Stimulated activated CD4-positive, alpha-beta T cell treated with anti-CD3 and anti-CD28 coated beads, TNF-alpha, amount 100 ng/mL, for 48 hours (primary cell): ENCODE measurements around the gene MARK3.

ENCODE experiments used
- DNase-seq, 3 donors: peaks; one replicate each; pipeline ENCODE4 v3.0.0-alpha.2; 2020; ENCODE audit warnings: low read depth in 3 of 3

The MARK3 gene

DNA sequence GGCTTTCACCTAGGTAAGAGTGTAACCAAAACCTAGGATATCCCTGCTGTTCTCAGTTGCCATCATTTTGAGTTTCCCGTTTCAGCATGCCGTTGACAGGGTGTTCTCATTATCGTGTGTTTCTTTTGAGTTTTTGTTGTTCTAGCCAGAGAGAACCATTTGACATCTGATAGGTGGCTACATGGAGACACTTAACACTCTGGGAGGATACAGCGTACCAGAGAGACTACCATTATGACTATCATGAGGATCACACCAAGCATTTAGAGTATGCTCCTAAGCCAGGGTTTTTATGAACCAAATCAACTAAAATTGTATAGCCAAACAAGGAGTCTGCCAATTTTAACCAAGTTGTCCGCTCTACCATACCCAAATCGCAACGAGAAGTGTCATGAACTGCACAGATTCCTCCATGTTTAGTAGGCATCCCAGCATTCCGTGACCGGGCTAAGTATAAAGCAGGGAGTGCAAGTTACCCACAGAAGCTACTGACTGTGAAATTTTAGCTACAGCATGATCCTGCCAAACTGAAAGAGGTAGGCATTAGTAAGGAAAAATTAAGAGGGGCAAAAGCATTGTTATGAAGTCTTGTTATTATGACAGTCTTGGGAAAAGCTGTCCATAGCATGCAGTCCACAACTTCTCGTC, 48.8 kb downstream of the MARK3 start:
- no peak for DNase-seq

DNA sequence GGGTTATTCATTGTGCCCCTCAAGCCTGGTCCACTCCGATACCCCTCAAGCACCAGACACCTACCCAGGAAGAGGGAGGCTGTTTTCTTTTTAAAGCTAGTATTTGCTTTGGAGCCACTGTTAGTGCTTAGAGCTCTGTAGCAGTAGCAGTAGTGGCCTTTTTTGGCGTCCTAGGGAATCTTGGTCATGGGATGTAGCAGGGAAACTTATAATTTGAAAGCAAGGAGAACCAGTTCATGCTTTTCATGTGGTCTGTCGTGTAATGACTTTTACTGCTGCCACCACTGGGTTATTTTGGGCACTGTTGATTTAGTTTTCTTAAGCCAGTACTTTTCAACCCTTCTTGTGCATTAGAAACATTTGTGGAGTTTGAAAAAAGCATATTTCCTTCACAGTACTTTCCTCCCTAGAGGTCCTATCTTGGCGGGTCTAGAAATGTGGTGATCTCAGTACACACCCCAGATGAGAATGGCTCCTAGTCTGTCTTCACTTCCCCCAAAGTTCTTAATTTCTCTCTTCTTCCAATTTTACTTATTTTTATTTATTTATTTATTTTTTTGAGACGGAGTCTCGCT, 49.7 kb downstream of the MARK3 start:
- DNase-seq, result no peak

DNA sequence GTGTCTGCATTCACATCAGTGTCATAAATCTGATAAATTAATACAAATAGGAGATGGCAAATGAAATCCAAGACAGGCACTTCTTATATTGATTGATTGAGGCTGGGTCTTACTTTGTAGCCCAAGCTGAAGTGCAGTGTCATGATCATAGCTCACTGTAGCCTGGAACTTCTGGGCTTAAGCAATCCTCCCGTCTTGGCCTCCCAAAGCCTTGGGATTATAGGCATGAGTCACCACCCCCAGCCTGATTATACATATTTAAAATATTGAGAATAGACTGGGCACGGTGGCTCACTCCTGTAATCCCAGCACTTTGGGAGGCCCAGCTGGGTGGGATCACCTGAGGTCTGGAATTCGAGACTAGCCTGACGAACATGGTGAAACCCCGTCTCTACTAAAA, 51.3 kb downstream of the MARK3 start:
- DNase-seq, result no peak

DNA sequence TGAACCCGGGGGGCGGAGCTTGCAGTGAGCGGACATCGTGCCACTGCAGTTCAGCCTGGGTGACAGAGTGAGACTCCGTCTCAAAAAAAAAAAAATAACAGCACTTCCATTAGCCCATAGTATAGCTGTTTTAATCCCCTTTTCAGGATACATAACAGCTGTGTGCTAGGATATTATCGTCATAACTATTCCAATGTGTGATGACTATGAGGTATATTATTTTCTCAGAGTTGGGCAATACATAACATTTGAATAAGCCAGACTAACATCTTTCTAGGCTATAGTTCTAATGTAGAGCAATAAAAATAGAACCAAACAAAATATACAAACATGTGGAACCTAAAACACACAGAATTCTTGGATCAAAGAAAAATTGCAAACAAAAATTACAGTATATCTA, 57.1 kb downstream of the MARK3 start:
- no peak for DNase-seq

DNA sequence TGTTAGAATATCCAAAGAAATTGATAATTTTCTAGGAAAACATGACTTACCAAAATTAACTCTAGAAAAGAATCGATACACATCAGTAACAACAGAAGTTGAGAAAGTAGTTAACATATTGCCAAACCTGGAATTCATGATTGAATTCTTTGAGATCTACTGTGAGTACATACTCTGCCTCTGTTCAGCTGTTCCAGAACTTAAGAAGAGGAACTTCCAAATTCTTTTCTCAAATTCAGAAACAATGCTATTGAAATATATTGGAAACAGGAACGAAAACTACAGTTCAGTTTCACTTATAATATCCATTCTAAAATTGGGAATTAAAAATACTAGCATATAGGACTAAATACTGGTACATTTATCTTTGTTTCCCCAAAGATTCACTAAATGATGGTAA, 57.9 kb downstream of the MARK3 start:
- no peak for DNase-seq

DNA sequence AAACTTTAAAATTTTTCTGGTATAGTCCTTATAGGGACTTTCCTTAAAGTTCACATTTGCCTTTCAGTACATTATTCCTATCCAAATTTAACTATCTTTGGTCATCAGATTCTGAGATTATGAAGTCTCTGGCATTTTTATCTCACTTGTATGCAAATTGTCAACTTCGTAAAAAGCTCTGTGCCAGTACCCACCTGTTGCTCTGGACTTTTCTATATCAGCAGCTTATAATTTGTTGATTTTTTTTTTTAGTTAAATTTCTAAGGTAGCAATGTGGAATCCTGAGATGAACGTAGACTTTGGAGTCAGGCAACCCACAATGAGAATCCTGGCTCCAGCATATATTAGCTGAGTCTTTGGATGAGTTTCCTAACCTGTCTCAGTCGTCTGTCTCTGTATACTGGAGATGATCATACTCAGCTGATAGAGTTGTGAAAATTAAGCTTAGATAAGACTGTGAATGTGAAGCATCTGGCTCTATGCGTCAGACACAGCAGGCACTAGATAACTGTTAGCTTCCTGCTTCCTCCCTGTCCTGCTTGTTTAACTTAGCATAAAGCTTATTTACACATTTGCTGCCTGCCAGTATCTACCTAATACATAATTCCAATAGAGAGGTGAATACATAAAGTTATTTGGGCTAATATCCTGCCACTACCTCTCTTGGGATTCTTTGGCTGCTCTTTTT, 59.8 kb downstream of the MARK3 start:
- DNase-seq, result no peak

DNA sequence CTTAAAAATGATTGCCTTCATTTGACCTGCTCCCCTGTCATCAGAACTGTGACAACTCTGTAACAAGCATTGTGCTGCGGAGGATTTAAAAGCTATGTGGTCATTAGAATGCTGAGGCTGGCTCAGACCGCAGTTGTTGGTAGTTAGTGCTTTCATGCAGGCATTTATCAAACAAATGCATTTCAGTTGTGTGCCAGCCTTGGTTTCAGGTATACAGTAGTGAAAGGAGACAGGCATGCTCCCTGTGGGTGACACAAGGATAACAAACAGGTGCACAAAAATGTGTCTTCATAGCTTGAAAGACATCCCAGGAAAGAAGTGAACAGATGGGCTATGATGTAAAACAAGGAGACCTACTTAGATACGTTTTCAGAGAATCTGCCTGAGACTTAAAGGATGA, 60.6 kb downstream of the MARK3 start:
- no peak for DNase-seq

DNA sequence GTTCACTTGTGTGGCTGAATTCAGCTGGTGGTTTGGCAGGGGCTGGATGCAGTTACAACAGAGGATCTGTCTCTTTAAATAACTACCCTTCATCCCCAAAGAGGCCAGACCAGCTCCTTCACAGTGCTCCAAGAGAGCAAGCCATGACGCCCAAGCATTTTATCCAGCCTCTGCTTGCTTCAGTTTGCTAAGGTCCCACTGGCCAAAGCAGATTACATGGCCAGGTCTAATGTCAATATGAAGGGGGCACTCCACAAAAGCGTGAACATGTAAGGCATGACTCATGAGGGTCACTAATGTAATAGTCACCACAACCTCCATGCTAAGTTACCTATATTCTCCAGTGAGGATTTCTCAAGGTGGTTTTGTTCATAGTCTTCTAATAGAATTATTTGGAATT, 62.9 kb downstream of the MARK3 start:
- DNase-seq, result no peak

DNA sequence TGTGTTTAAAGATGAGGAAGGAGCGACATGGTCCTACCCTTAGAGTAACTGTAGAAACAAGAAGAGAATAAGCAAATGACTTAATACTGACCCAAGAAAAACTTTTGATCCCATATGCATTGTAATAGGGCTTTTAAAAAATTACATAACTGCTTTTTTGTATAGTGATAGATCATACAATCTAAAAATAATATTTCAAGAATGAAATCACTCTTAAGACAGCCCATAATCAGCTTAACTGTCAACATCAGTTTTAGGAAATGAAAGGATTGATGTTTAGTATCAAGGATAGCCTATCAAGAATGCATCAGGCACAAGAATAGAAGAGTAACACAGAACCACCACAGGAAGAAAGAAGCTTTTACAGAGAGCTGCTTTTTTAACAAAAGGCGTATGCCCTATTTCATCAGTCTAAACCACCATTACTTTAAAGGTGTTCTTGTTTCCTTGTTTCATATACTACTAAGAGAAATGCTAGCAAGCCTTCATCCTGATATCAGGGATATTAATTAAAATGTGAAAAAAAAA, 64.5 kb downstream of the MARK3 start:
- DNase-seq, result no peak

DNA sequence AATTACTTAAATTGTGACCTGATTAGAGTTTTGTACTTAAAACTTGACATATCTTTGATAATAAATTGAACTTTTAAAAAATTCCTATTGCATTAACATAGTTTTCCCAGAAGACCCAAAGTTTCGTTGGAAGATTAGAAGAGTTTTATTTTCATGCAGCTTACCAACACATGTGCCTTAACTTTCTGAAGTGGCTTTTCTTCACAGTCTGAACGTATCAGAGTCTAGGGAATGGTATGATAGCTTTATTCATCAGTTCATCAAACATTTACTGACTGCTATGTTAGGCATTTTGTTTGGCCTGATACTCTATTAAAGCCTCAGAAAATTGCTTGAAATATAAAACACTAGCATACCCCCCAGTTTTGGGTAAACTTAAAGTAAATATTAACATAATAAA, 65.2 kb downstream of the MARK3 start:
- no peak for DNase-seq

DNA sequence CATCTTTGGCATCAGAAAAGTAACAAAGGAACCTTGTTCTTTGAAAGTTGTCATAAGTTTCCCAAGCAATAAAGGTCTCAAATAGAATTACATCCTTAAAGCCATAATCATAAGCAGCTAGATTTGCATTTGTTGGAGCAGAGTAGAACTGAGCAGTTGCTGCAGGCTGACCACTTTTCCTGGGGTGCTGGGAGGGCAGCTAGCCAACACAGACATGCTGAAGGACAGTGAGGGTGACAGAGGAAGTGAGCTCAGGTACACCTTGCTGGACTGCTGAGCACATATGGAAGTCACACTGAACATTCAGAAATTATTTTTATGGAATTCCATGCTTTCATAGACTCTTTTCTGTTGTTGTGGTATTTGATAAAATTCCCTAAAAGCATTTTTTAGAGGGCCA, 66.2 kb downstream of the MARK3 start:
- DNase-seq, result no peak

DNA sequence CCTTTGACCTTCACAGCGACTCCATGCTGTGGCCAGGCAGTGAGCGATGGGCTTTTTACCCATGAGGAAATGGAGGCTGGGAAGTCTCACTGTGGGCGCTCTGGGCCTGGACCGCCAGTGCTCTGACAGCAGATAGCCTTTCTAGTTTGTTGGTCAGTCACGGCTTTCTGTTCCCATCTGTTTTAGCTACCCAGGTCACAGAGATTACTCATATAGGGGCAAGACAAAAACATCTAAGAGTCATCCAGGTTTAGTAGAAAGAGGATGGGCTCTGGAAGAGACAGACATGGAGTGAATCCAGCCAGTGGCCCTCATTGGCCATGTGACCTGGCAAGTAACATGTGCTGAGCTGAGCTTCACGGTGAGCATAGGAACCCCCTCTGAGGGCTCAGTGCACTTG, 68.6 kb downstream of the MARK3 start:
- DNase-seq, result no peak

DNA sequence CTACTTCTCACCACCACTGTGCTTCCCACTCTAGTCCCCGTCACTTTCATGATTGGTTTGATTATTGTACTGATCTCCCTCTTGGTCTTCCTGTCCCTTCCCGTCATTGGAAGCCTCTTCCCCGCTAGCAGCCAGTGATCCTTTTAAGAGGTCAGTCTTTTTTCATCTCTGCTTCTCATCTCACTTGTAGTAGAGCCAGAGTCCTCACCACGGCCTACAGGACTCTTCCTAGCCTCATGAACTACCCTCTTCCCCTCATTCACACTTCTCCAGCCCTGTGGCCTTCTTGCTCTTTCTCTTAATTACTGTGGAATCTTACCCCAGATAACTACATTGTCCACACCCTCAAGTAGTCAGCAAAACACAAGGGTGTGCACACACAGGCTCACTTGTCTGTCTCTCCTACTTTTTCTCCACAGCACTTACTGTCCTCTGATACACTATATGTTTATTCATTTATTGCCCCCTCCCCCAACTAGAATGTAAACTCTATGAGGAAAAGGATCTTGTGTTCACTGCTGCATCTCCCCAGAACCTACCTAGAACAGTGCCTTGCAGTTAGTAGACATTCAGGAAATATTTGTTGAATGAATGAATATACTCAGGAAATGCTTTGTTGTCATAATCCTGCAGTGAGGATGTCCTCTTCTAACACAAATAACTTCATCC, 71.1 kb downstream of the MARK3 start:
- no peak for DNase-seq

DNA sequence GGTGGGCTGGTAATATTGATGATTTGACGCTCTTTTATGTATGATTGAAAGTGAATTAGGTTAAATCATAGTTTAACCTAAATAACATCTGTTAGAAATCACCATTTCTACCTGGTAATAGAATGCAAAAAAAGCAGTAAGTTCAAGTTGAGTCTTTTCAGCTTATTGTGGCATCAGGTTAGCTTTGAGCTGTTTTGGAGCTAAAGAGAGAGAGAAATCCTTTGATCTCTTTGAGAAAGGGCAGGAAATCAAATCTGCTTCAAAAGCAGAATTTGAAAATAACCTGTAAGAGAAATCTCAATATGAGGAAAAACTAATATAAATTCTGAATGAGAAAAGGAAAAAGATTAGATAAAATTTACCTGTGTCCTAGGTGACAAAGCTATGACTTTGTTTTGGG, 75.2 kb downstream of the MARK3 start:
- no peak for DNase-seq

DNA sequence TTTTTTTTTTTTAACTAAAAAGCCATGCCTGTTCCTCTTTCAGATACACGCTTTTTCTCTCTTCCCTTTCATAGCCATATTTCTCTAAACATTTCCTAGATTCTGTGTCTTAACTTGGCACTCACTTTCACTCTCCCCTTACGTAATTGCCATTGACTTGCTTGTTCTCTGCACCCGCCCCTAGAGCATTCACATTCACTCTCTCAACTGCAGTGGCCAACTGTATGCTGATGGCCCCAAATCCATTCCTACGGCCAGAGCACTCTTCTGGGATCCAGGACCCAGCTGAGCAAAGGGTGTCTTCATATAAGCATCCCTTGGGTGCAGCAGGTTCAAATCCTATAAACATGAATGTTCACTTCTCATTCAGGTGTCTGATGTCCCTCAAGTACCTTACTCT, 77.9 kb downstream of the MARK3 start:
- no peak for DNase-seq

DNA sequence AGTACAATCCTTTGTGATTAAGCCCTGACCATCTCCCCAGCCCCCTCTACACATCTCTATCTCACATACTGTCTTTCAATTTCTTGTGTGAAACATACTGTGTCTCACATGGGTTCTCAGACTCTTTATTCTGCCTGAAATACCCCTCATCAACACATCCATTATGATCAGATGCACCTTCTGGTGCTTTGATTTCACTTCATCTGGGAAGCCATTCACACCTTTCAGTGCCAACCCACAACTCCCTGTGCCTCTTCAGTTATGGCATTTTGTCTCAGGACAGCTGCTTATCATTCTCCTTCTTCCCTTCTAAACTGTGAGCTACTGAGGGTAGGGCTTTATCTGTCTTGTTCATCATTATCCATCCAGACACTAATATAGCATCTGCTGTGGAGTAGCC, 78.6 kb downstream of the MARK3 start:
- no peak for DNase-seq

DNA sequence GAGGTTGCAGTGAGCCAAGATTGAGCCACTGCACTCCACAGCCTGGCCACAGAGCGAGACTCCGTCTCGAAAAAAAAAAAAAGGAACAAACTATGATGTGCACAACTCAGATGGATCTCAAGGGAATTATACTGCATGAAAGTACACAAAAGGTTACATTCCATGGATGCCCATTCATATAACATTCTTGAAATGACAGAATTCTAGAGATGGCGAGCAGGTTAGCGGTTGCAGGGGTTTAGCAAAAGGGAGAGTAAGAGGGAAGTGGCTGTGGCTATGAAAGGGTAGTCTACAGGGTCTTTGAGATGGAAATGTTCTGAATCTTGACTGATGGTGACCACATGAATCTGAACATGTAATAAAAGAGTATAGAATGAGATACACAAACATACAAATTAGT, 87.7 kb downstream of the MARK3 start:
- DNase-seq, result no peak

DNA sequence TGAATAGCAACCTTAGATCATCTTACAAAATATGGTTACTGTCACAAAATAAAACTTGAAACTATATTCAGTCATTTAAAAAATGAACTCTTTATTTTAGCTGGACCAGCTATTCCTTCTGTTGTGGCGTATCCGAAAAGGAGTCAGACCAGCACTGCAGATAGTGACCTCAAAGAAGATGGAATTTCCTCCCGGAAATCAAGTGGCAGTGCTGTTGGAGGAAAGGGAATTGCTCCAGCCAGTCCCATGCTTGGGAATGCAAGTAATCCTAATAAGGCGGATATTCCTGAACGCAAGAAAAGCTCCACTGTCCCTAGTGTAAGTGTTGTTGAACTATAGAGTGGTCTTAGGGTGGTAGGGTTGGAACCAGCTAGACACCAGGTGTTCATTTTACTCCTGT, 89.7 kb downstream of the MARK3 start:
- DNase-seq, result no peak

DNA sequence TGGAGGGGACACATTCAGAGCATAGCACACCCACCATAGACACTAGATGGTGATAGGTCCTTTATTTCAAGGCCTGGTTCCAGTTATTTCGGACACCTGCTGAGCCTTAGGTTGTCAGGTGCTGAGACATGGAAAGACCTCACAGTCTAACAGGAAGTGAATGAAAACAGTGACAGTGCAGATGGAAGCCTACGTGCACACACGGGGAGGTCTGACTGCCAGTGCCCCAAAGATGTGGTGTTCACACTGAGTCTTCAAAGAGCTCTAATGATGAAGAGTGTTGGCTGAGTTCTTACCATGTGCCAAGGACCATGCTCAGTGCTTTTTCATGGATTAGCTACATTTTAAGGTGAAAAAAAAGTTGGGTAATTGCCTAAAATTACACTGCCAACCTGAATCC, 90.8 kb downstream of the MARK3 start:
- DNase-seq, result no peak

DNA sequence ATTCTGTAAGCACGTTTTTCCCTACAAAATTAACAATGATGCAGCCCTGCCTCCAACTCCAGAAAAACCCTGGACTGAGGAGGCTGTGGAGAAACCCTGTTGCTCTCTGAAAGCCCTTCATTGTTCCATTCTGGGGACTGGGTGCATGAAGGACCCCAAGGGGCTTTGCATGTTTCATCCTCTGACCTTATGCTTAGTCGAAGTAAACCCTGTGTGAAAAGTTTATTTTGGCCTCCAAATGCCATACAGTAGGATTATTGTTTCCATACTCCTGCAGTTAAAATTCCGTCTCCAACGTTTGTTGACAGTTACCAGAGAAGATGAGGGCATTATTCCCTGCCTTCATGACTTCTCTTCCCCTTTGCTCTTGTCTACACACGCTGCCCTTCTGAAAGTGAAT, 91.4 kb downstream of the MARK3 start:
- DNase-seq, result no peak

DNA sequence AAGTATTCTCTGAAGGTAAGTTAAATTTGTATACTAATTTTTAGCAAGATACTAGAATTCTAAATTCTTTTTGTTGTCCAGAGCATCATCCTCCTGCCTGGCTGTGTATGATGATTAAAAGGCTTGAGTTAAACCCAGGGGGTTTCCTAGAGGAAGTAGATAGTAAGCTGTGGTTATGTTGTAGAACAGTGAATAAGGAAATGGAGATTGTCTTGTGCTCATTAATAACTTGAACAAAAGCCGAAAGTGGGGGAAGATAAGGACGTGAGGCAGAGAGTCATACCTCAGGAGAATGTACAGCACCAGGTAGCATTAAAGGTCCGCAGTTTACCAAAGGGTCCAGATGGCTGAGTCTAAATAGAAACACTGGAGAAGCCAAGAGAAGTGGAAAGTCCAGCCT, 95.4 kb downstream of the MARK3 start:
- no peak for DNase-seq

DNA sequence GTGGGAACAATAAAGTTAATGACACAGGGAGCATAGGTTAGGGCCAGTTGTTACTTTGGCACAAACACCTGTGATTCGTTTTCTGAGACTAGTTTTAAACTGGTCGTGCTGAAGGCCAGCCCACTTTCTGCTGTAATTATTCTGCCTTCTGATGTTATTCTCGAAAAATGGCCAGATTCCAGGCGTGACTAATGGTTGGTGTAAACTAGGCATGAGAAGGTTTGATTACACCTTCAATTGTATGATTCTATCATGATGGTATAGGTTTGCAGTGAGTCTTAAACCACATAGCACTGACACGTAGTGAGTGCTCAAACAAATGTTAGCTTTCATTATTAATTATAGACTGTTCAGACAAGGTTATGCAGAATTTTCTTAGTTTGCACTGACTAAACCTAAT, 98.4 kb downstream of the MARK3 start:
- no peak for DNase-seq

DNA sequence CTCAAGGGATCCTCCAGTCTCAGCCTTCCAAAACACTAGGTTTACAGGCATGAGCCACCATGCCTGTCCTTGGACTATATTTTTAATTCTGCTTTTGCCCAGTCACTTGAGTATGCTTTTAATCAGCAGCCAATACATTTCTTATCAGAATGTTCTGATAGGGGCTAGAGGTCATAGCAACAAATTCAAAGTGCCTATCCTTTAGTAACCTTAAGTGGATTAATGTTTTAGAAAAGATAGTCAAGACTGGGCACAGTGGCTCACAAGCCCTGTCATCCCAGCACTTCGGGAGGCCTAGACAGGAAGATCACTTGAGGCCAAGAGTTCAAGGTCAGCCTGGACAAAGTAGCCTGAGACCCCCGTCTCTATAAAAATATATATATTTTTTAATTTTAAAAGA, 100.3 kb downstream of the MARK3 start:
- DNase-seq, result no peak
